ENCODE data around the gene FAAH2.

DNA sequence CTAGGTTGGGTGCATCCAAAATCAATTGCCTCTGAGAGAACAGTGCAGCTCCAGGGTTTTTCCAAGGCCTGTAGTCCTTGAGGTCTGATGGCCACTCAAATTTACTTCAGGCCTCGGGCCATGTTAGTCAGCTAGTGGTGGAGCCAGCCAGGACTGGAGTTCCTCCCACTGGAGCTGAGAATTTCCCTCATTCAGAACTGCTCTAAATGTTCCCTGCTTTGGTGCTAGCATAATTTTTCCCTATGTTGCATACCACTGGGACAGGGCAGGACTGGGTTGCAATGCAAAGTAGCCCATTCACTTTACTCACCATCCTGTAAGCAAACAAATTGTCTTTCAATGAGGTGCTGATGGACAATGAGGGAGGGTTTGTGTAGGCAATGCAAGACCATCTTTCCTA, 159.3 kb downstream of the FAAH2 start:
- TF ChIP-seq, protein P1, sequence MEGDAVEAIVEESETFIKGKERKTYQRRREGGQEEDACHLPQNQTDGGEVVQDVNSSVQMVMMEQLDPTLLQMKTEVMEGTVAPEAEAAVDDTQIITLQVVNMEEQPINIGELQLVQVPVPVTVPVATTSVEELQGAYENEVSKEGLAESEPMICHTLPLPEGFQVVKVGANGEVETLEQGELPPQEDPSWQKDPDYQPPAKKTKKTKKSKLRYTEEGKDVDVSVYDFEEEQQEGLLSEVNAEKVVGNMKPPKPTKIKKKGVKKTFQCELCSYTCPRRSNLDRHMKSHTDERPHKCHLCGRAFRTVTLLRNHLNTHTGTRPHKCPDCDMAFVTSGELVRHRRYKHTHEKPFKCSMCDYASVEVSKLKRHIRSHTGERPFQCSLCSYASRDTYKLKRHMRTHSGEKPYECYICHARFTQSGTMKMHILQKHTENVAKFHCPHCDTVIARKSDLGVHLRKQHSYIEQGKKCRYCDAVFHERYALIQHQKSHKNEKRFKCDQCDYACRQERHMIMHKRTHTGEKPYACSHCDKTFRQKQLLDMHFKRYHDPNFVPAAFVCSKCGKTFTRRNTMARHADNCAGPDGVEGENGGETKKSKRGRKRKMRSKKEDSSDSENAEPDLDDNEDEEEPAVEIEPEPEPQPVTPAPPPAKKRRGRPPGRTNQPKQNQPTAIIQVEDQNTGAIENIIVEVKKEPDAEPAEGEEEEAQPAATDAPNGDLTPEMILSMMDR (IDR thresholded peaks at IDR 0.05; ENCODE audit: low read depth, low read length, poor library complexity, severe bottlenecking) = no peak
- TF ChIP-seq EZH2phosphoT487 (IDR thresholded peaks at IDR 0.05; ENCODE audit: borderline replicate concordance, low read length) = no peak

Measured in DOHH2 (cell line).